Lung (tissue), 12 donors: ENCODE measurements around the gene MBNL1. TPM values are rescaled to one million over a fixed set of nuclear protein-coding genes. Genes with fewer than 3 reads are reported as not detected.

Experiments used
- ATAC-seq: fragments of 200-7000 bp; cut with Tn5 transposase; one replicate; pipeline ENCODE4 v1.9.1; 2020; ENCODE audit warnings: moderate number of reproducible peaks; ENCODE audit not compliant: insufficient read depth, low FRiP score
- DNase-seq, 3 donors: peaks; one replicate each; pipeline ENCODE4 v3.0.0-alpha.2; 2013 to 2017
- H3K27ac ChIP-seq, 2 donors: one replicate each; pipeline ENCODE4 v1.5.1; 2013; ENCODE audit warnings: mild to moderate bottlenecking in 2 of 2, moderate library complexity in 2 of 2, control low read depth in 1 of 2, inconsistent platforms in 1 of 2, low read depth in 1 of 2, low read length in 1 of 2
- H3K27me3 ChIP-seq, 3 donors: one replicate each; pipeline ENCODE4 v1.5.1; 2013; ENCODE audit warnings: low read length in 2 of 3; ENCODE audit not compliant: control insufficient read depth in 3 of 3, insufficient read depth in 3 of 3
- H3K36me3 ChIP-seq, 4 donors: one replicate each; pipeline ENCODE4 v1.5.1; 2013; ENCODE audit warnings: low read length in 4 of 4, mild to moderate bottlenecking in 1 of 4, moderate library complexity in 1 of 4; ENCODE audit not compliant: control insufficient read depth in 4 of 4, insufficient read depth in 4 of 4
- H3K4me1 ChIP-seq, 5 donors: one replicate each; pipeline ENCODE4 v1.5.1; 2013; ENCODE audit warnings: low read length in 5 of 5, mild to moderate bottlenecking in 2 of 5, moderate library complexity in 1 of 5; ENCODE audit not compliant: control insufficient read depth in 5 of 5, insufficient read depth in 5 of 5
- H3K4me3 ChIP-seq: one replicate; pipeline ENCODE4 v1.5.1; 2013; ENCODE audit warnings: mild to moderate bottlenecking, control low read depth, moderate library complexity
- H3K9ac ChIP-seq, 2 donors: one replicate each; pipeline ENCODE4 v1.5.1; 2013; ENCODE audit warnings: low read length in 2 of 2, control low read depth in 1 of 2; ENCODE audit not compliant: insufficient read depth in 1 of 2
- H3K9me3 ChIP-seq, 4 donors: one replicate each; pipeline ENCODE4 v1.5.1; 2013; ENCODE audit warnings: low read length in 3 of 4, mild to moderate bottlenecking in 1 of 4, moderate library complexity in 1 of 4; ENCODE audit not compliant: control insufficient read depth in 4 of 4, insufficient read depth in 3 of 4
- CTCF ChIP-seq: IDR thresholded peaks from 2 replicates; pipeline ENCODE4 v1.5.1; 2012; ENCODE audit warnings: mild to moderate bottlenecking; ENCODE audit errors: control extremely low read depth, extremely low read depth
- WGBS, 2 donors: extraction: QIAGEN DNeasy Blood & Tissue Kit; methylation state at CpG; one replicate each; pipeline ENCODE4 v1.1.7; 2013; 5-methylcytosine and 5-hydroxymethylcytosine counted together
- polyA plus RNA-seq, 2 donors: library from polyadenylated mRNA; stranded (reverse); fragments of 200-250 nt; gene quantifications; one replicate each; pipeline ENCODE4 v1.2.1, GENCODE V29; 2013
- total RNA-seq, 2 donors: library from RNA; depleted of rRNA in 1 of 2; stranded (reverse); fragments of >200 nt in 1 of 2; gene quantifications; one replicate each; pipeline ENCODE4 v1.2.1, GENCODE V29; 2014 to 2021
- donor health status: control.
- donor health status: control.
- donor health status: Bipolar disorder and iron deficiency.
- donor health status: healthy.
- donor health status: DM: yes; HTN: yes; CAD: no.

Gene MBNL1
- total and polyA plus RNA-seq, 4 donors: 55.3 to 266 (median 165) TPM

GRCh38 chr3:152299249-152299976 lies 30.7 kb downstream of the MBNL1 start:
- Histone ChIP-seq H3K27ac (peak overlapping the region; percentile 74 to 96), H3K27me3 (no peaks in the 10 kb centered on the region), H3K36me3 (peaks cover 0 to 9% (median 1%) of the 10 kb centered on the region in 4 donors), H3K4me3 (no peak overlapping the region), H3K4me1 (peaks cover 4 to 53% (median 21%) of the 10 kb centered on the region in 5 donors), H3K9ac (peak overlapping the region in 1 of 2 donors; percentile 62), H3K9me3 (no peaks in the 10 kb centered on the region)
- TF ChIP-seq CTCF: no peak
- DNase-seq (peak in 1 of 3 donors; percentile 68), ATAC-seq (peak; percentile 56)
- WGBS, 2 donors: 37 to 48% methylated on average over 9 of the region's 9 CpGs

DNA sequence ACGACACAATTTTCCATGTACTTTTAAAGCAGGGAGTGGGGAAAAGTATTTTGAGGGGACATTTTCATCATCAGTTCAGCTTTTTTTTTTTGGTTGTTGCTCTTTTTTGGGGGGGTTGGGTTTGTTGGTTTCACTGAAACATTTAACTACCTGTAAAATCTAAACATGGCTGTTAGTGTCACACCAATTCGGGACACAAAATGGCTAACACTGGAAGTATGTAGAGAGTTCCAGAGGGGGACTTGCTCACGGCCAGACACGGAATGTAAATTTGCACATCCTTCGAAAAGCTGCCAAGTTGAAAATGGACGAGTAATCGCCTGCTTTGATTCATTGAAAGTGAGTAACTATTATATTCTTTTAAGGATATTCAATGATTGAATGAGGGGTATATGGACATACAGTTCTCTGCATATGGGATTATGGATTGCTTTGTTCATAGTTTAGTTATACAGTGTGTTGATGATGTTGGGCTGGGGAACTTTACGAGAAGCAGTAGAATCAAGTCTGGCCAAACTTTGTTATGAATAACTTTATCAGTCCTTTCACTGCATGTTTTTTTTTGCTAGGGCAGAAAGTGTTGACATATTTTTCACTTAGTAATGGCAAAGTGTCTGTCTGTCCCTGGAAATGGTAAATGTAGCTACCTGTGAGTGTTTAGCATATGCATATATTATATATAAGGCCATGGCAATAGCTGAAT lies 31.5 kb downstream of the MBNL1 start:
- H3K27ac ChIP-seq: peak overlapping the region in 1 of 2 donors; percentile 96
- no peaks in the 10 kb centered on the region for H3K27me3 ChIP-seq
- peak overlapping the region; percentile 18 to 62 for H3K9ac ChIP-seq
- H3K36me3 ChIP-seq: peaks cover 0 to 9% (median 1%) of the 10 kb centered on the region in 4 donors
- no peak for TF ChIP-seq CTCF
- H3K4me1 ChIP-seq: peaks cover 4 to 55% (median 21%) of the 10 kb centered on the region in 5 donors
- WGBS, 2 donors: 63 to 81% methylated on average over 8 of the region's 8 CpGs
- no peaks in the 10 kb centered on the region for H3K9me3 ChIP-seq
- DNase-seq (peak in 1 of 3 donors; percentile 51), ATAC-seq (no peak)
- H3K4me3 ChIP-seq: no peak overlapping the region

DNA sequence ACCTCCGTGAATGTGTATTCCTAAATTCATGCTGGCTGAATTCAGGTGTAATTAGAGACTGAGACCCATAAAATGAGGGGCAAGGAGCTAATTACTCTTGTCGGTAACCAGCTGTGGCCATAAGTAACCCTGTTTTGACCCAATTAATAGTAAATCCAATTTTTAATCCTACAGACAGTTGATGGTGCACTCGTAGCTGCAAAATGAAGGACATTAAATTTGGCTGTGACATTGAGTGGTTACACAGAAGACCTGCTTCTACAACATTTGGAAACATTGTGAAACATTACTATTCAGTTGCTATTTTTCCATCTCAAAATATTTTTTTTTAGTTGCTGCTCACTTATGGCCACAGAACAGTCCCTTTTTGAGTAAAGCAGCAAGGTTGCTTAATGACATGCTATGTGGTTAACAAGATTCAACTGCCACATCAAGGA lies 33.0 kb downstream of the MBNL1 start:
- peaks cover 4 to 55% (median 21%) of the 10 kb centered on the region in 5 donors for H3K4me1 ChIP-seq
- H3K4me3 ChIP-seq: no peak overlapping the region
- H3K36me3 ChIP-seq: peaks cover 0 to 9% (median 1%) of the 10 kb centered on the region in 4 donors
- H3K27ac ChIP-seq: peak overlapping the region; percentile 33 to 94
- ATAC-seq (no peak), DNase-seq (no peak)
- no peaks in the 10 kb centered on the region for H3K9me3 ChIP-seq
- H3K27me3 ChIP-seq: no peaks in the 10 kb centered on the region
- no peak for TF ChIP-seq CTCF
- H3K9ac ChIP-seq: peak overlapping the region in 1 of 2 donors; percentile 62
- WGBS, 2 donors: 46 to 47% methylated on average over 3 of the region's 3 CpGs
